ENCODE results near the gene CAPN10.

DNA sequence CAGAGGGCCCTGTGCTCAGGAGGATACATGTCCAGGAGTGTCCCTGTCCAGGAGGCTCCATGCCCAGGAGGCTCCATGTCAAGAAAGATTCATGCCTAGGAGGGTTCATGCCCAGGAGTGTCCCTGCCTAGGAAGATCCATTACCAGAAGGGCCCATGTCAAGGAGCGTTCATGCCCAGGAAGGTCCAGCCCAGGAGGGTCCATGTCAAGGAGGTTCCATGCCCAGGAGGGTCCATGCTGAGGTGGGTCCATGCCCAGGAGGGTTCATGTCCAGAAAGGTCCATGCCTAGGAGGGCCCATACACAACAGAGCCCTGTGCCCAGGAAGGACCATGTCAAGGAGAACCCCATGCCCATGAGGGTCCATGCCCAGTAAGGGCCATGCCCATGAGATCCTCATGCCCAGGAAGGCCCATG lies 45.8 kb downstream of the CAPN10 start:
- TF ChIP-seq EZH2phosphoT487 (IDR thresholded peaks at IDR 0.05; ENCODE audit: insufficient read depth, low read depth) = no peak
- no peak for TF ChIP-seq EZH2 (IDR thresholded peaks at IDR 0.05; ENCODE audit: insufficient read depth, poor library complexity, severe bottlenecking)

Measured in GM23248 (cell line).